Activated CD4-positive, alpha-beta T cell treated with anti-CD3 and anti-CD28 coated beads, Interleukin-2, amount 10 ng/mL, durations not matched to agents 7 days and 5 days (primary cell): Measurements from ENCODE around the gene ACSM2A. TPM values are rescaled to one million over a fixed set of nuclear protein-coding genes. Genes with fewer than 3 reads are reported as not detected.
"Not testable (repeated sequence)": the region's sequence is repeated elsewhere in the genome, so short reads cannot be mapped to it uniquely, and the experiment has no call there.

Experiments used
- CTCF ChIA-PET: fragments of 350-600 bp; sonication (Branson Sonifier 250); formaldehyde crosslinking; loops from one replicate; lab custom pipeline; 2021; ENCODE audit warnings: antibody characterized with exemption; lab: Charles Lee
- POLR2A ChIA-PET: fragments of 350-600 bp; sonication (Branson Sonifier 250); formaldehyde crosslinking; loops from one replicate; lab custom pipeline; 2021; ENCODE audit warnings: antibody characterized with exemption; lab: Charles Lee
- DNase-seq: peaks from one replicate; pipeline ENCODE4 v3.0.0-alpha.2; 2020
- H3K27ac Mint-ChIP-seq: one replicate; pipeline ENCODE4 v1.8.0; 2021; ENCODE audit warnings: mild to moderate bottlenecking, moderate library complexity, mixed read lengths
- H3K27me3 Mint-ChIP-seq: one replicate; pipeline ENCODE4 v1.8.0; 2021; ENCODE audit warnings: mixed read lengths
- H3K36me3 Mint-ChIP-seq: one replicate; pipeline ENCODE4 v1.8.0; 2021; ENCODE audit warnings: low read depth, mixed read lengths
- H3K4me1 Mint-ChIP-seq: one replicate; pipeline ENCODE4 v1.8.0; 2021; ENCODE audit warnings: mixed read lengths
- H3K4me3 Mint-ChIP-seq: one replicate; pipeline ENCODE4 v1.8.0; 2021; ENCODE audit warnings: mild to moderate bottlenecking, moderate library complexity, mixed read lengths
- H3K9me3 Mint-ChIP-seq: one replicate; pipeline ENCODE4 v1.8.0; 2021; ENCODE audit warnings: mixed read lengths
- total RNA-seq, 2 experiments: library from RNA; stranded (reverse); gene quantifications; one replicate each; pipeline ENCODE4 v1.2.3, GENCODE V29; 2021

Gene ACSM2A
- total RNA-seq, 2 experiments from 2014 or later = not detected

GRCh38 chr16:20429499-20429898, 21.8 kb upstream of the ACSM2A start:
- CTCF ChIA-PET, H3K9me3 Mint-ChIP-seq, H3K27me3 Mint-ChIP-seq, H3K4me3 Mint-ChIP-seq, H3K4me1 Mint-ChIP-seq, H3K36me3 Mint-ChIP-seq, H3K27ac Mint-ChIP-seq, DNase-seq, POLR2A ChIA-PET: not testable (repeated sequence)

- H3K4me1 Mint-ChIP-seq, H3K27ac Mint-ChIP-seq, H3K9me3 Mint-ChIP-seq, H3K36me3 Mint-ChIP-seq, DNase-seq, POLR2A ChIA-PET, H3K27me3 Mint-ChIP-seq, H3K4me3 Mint-ChIP-seq, CTCF ChIA-PET: not testable (repeated sequence)
Observed at GRCh38 chr16:20430480-20430879, 20.8 kb upstream of the ACSM2A start.

- DNase-seq = no peak
- no peaks in the 10 kb centered on the region for H3K36me3 Mint-ChIP-seq
- no peaks in the 10 kb centered on the region for H3K4me1 Mint-ChIP-seq
- no peaks in the 10 kb centered on the region for H3K9me3 Mint-ChIP-seq
- H3K4me3 Mint-ChIP-seq = no peak overlapping the region
- ChIA-PET CTCF (no interaction called here), POLR2A (no interaction called here)
- H3K27me3 Mint-ChIP-seq = no peaks in the 10 kb centered on the region
- H3K27ac Mint-ChIP-seq = no peak overlapping the region
Observed at GRCh38 chr16:20430948-20431347, 20.4 kb upstream of the ACSM2A start.

- DNase-seq, POLR2A ChIA-PET, H3K27me3 Mint-ChIP-seq, H3K4me1 Mint-ChIP-seq, H3K4me3 Mint-ChIP-seq, H3K9me3 Mint-ChIP-seq, H3K27ac Mint-ChIP-seq, H3K36me3 Mint-ChIP-seq, CTCF ChIA-PET: not testable (repeated sequence)
Observed at GRCh38 chr16:20438950-20439349, 12.4 kb upstream of the ACSM2A start.

- H3K27ac Mint-ChIP-seq, CTCF ChIA-PET, H3K36me3 Mint-ChIP-seq, DNase-seq, H3K4me3 Mint-ChIP-seq, POLR2A ChIA-PET, H3K4me1 Mint-ChIP-seq, H3K9me3 Mint-ChIP-seq, H3K27me3 Mint-ChIP-seq: not testable (repeated sequence)
Observed at GRCh38 chr16:20439820-20440231, 11.5 kb upstream of the ACSM2A start.

GRCh38 chr16:20440731-20441130, 10.6 kb upstream of the ACSM2A start:
- H3K27me3 Mint-ChIP-seq, POLR2A ChIA-PET, H3K9me3 Mint-ChIP-seq, DNase-seq, H3K4me1 Mint-ChIP-seq, H3K36me3 Mint-ChIP-seq, H3K27ac Mint-ChIP-seq, CTCF ChIA-PET, H3K4me3 Mint-ChIP-seq: not testable (repeated sequence)

- no peaks in the 10 kb centered on the region for H3K27me3 Mint-ChIP-seq
- H3K4me1 Mint-ChIP-seq = no peaks in the 10 kb centered on the region
- no peaks in the 10 kb centered on the region for H3K36me3 Mint-ChIP-seq
- ChIA-PET CTCF (no interaction called here), POLR2A (no interaction called here)
- H3K9me3 Mint-ChIP-seq = no peaks in the 10 kb centered on the region
- H3K27ac Mint-ChIP-seq = no peak overlapping the region
- DNase-seq = no peak
- no peak overlapping the region for H3K4me3 Mint-ChIP-seq
Observed at GRCh38 chr16:20441191-20441590, 10.1 kb upstream of the ACSM2A start.

GRCh38 chr16:20441859-20442258, 9.5 kb upstream of the ACSM2A start:
- POLR2A ChIA-PET, CTCF ChIA-PET, H3K27ac Mint-ChIP-seq, H3K36me3 Mint-ChIP-seq, H3K4me1 Mint-ChIP-seq, DNase-seq, H3K9me3 Mint-ChIP-seq, H3K27me3 Mint-ChIP-seq, H3K4me3 Mint-ChIP-seq: not testable (repeated sequence)

- H3K9me3 Mint-ChIP-seq, H3K4me3 Mint-ChIP-seq, CTCF ChIA-PET: not testable (repeated sequence)
Observed at GRCh38 chr16:20446652-20447393, 4.5 kb upstream of the ACSM2A start.

GRCh38 chr16:20453633-20454032, 2.3 kb downstream of the ACSM2A start:
- POLR2A ChIA-PET, CTCF ChIA-PET: not testable (repeated sequence)

More at GRCh38 chr16:20446652-20447393, 4.5 kb upstream of the ACSM2A start:
- H3K36me3 Mint-ChIP-seq, DNase-seq, POLR2A ChIA-PET, H3K4me1 Mint-ChIP-seq, H3K27me3 Mint-ChIP-seq, H3K27ac Mint-ChIP-seq: not testable (repeated sequence)

GRCh38 chr16:20459227-20459626, 7.9 kb downstream of the ACSM2A start:
- DNase-seq, H3K4me1 Mint-ChIP-seq, H3K27ac Mint-ChIP-seq, POLR2A ChIA-PET, H3K27me3 Mint-ChIP-seq, CTCF ChIA-PET, H3K9me3 Mint-ChIP-seq, H3K4me3 Mint-ChIP-seq, H3K36me3 Mint-ChIP-seq: not testable (repeated sequence)

More at GRCh38 chr16:20453633-20454032, 2.3 kb downstream of the ACSM2A start:
- H3K9me3 Mint-ChIP-seq, H3K4me1 Mint-ChIP-seq, H3K36me3 Mint-ChIP-seq, DNase-seq, H3K27ac Mint-ChIP-seq, H3K4me3 Mint-ChIP-seq, H3K27me3 Mint-ChIP-seq: not testable (repeated sequence)

- H3K27ac Mint-ChIP-seq, H3K9me3 Mint-ChIP-seq, H3K36me3 Mint-ChIP-seq, H3K4me1 Mint-ChIP-seq, POLR2A ChIA-PET, DNase-seq, H3K4me3 Mint-ChIP-seq, CTCF ChIA-PET, H3K27me3 Mint-ChIP-seq: not testable (repeated sequence)
Observed at GRCh38 chr16:20460313-20460712, 9.0 kb downstream of the ACSM2A start.

- H3K36me3 Mint-ChIP-seq, H3K27ac Mint-ChIP-seq, DNase-seq, H3K27me3 Mint-ChIP-seq, CTCF ChIA-PET, POLR2A ChIA-PET, H3K4me1 Mint-ChIP-seq, H3K4me3 Mint-ChIP-seq, H3K9me3 Mint-ChIP-seq: not testable (repeated sequence)
Observed at GRCh38 chr16:20468954-20469353, 17.6 kb downstream of the ACSM2A start.

GRCh38 chr16:20469930-20470329, 18.6 kb downstream of the ACSM2A start:
- H3K4me1 Mint-ChIP-seq, H3K36me3 Mint-ChIP-seq, H3K9me3 Mint-ChIP-seq, POLR2A ChIA-PET, H3K27ac Mint-ChIP-seq, H3K27me3 Mint-ChIP-seq, DNase-seq, H3K4me3 Mint-ChIP-seq, CTCF ChIA-PET: not testable (repeated sequence)
